Stimulated activated CD8-positive, alpha-beta memory T cell treated with anti-CD3 and anti-CD28 coated beads, Interleukin-7, amount 100 ng/mL, for 24 hours (primary cell): ENCODE data around the gene PDE4D.

Experiments
- DNase-seq: peaks from one replicate; pipeline ENCODE4 v3.0.0-alpha.2; 2020; ENCODE audit warnings: low read depth

PDE4D gene

GRCh38 chr5:59279979-59280378, 613.5 kb downstream of the PDE4D start:
- no peak for DNase-seq

- DNase-seq: no peak
Observed at GRCh38 chr5:59276917-59277372, 616.6 kb downstream of the PDE4D start.

GRCh38 chr5:59276325-59276675, 617.2 kb downstream of the PDE4D start:
- DNase-seq: no peak

GRCh38 chr5:59275510-59276324, 617.8 kb downstream of the PDE4D start:
- DNase-seq: no peak

- no peak for DNase-seq
Observed at GRCh38 chr5:59275170-59275509, 618.4 kb downstream of the PDE4D start.

- DNase-seq: no peak
Observed at GRCh38 chr5:59274106-59274636, 619.4 kb downstream of the PDE4D start.

GRCh38 chr5:59272809-59273427, 620.6 kb downstream of the PDE4D start:
- no peak for DNase-seq

GRCh38 chr5:59268756-59269415, 624.6 kb downstream of the PDE4D start:
- no peak for DNase-seq

GRCh38 chr5:59267033-59267432, 626.5 kb downstream of the PDE4D start:
- no peak for DNase-seq

- DNase-seq: no peak
Observed at GRCh38 chr5:59266410-59266809, 627.1 kb downstream of the PDE4D start.

GRCh38 chr5:59264639-59265245, 628.8 kb downstream of the PDE4D start:
- no peak for DNase-seq

- DNase-seq: no peak
Observed at GRCh38 chr5:59264013-59264412, 629.5 kb downstream of the PDE4D start.

GRCh38 chr5:59261969-59262368, 631.6 kb downstream of the PDE4D start:
- DNase-seq: no peak

GRCh38 chr5:59260973-59261372, 632.6 kb downstream of the PDE4D start:
- no peak for DNase-seq

GRCh38 chr5:59260200-59260599, 633.3 kb downstream of the PDE4D start:
- DNase-seq: no peak

GRCh38 chr5:59259237-59259636, 634.3 kb downstream of the PDE4D start:
- no peak for DNase-seq

GRCh38 chr5:59257488-59258400, 635.8 kb downstream of the PDE4D start:
- DNase-seq: no peak

- DNase-seq: no peak
Observed at GRCh38 chr5:59256331-59256730, 637.2 kb downstream of the PDE4D start.

GRCh38 chr5:59254055-59254687, 639.4 kb downstream of the PDE4D start:
- no peak for DNase-seq

- DNase-seq: no peak
Observed at GRCh38 chr5:59253625-59254024, 639.9 kb downstream of the PDE4D start.

GRCh38 chr5:59251627-59252026, 641.9 kb downstream of the PDE4D start:
- no peak for DNase-seq
